ENCODE measurements around the gene PINLYP. TPM values are rescaled to one million over a fixed set of nuclear protein-coding genes. Genes with fewer than 3 reads are reported as not detected.

The PINLYP gene
- polyA plus RNA-seq, 1 of the 3 experiments (the other 2 are of a cell fraction): 5.5 TPM

- H3K79me2 ChIP-seq (ENCODE audit: insufficient read depth): no peaks in the 10 kb centered on the region; the same call in 1 of the 2 replicates
- H2AFZ ChIP-seq (ENCODE audit: low read depth): no peak overlapping the region
- no peak for DNase-seq
- ChIA-PET POLR2A (no interaction called here), CTCF (interaction anchor here (1.6 to 8.5 kb wide), 9 partner anchors 10 to 107 kb away, joined by 5 to 104 read pairs (median 11); partner anchors contain the start of genes IRGQ, PINLYP, XRCC1 and ZNF575)
- H3K4me2 ChIP-seq: no peak overlapping the region
- no peak overlapping the region; a peak in 1 of 4 replicates for H3K27ac ChIP-seq (ENCODE audit: low read depth in 2 of 2, low read length in 1 of 2)
- no peaks in the 10 kb centered on the region for H3K9me2 ChIP-seq
- no peaks in the 10 kb centered on the region for H3K4me1 ChIP-seq (ENCODE audit: control insufficient read depth in 1 of 2, insufficient read depth in 2 of 2, low read depth in 1 of 2, low read length in 1 of 2)
- H3K9me3 ChIP-seq: no peaks in the 10 kb centered on the region
- H3K4me3 ChIP-seq (ENCODE audit: low read depth in 2 of 2, low read length in 1 of 2): no peak overlapping the region
- H3K36me3 ChIP-seq (replicated peaks in 1 of 2; ENCODE audit: control insufficient read depth in 1 of 2, insufficient read depth in 2 of 2, low read length in 1 of 2): peaks cover 22 to 46% of the 10 kb centered on the region in 2 experiments
- no peak overlapping the region for H3K9ac ChIP-seq
- 90% methylated on average over 4 of the region's 4 CpGs for WGBS (ENCODE audit: low lambda C conversion rate)
- H3K27me3 ChIP-seq (ENCODE audit: insufficient read depth): no peaks in the 10 kb centered on the region
- no peaks in the 10 kb centered on the region for H4K20me1 ChIP-seq (ENCODE audit: insufficient read depth)
- no peak for TF ChIP-seq USF2 (IDR thresholded peaks at IDR 0.05; ENCODE audit: borderline replicate concordance, low read depth, low read length)
- TF ChIP-seq MXI1 (IDR thresholded peaks at IDR 0.05; ENCODE audit: low read depth, low read length): no peak
- no peak for TF ChIP-seq ZBTB33 (IDR thresholded peaks at IDR 0.05; ENCODE audit: borderline replicate concordance, low read depth)
- no peak for TF ChIP-seq EP300 (IDR thresholded peaks at IDR 0.05; ENCODE audit: borderline replicate concordance in 1 of 2, low read depth in 1 of 2, low read length in 1 of 2)
- TF ChIP-seq USF1 (IDR thresholded peaks at IDR 0.05; ENCODE audit: borderline replicate concordance, low read depth): no peak
- no peak for TF ChIP-seq NFIC (IDR thresholded peaks at IDR 0.05; ENCODE audit: borderline replicate concordance)
- no peak for TF ChIP-seq FOXM1 (IDR thresholded peaks at IDR 0.05; ENCODE audit: low read depth)
- TF ChIP-seq MEF2A (IDR thresholded peaks at IDR 0.05; ENCODE audit: borderline replicate concordance, low read depth): no peak
- TF ChIP-seq, protein P1, sequence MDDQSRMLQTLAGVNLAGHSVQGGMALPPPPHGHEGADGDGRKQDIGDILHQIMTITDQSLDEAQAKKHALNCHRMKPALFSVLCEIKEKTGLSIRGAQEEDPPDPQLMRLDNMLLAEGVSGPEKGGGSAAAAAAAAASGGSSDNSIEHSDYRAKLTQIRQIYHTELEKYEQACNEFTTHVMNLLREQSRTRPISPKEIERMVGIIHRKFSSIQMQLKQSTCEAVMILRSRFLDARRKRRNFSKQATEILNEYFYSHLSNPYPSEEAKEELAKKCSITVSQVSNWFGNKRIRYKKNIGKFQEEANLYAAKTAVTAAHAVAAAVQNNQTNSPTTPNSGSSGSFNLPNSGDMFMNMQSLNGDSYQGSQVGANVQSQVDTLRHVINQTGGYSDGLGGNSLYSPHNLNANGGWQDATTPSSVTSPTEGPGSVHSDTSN (IDR thresholded peaks at IDR 0.05): no peak
- no peak for TF ChIP-seq GABPA (IDR thresholded peaks at IDR 0.05; ENCODE audit: low read depth)
- no peak for TF ChIP-seq EZH2phosphoT487 (IDR thresholded peaks at IDR 0.05; ENCODE audit: borderline replicate concordance, low read depth)
- TF ChIP-seq, protein P2, sequence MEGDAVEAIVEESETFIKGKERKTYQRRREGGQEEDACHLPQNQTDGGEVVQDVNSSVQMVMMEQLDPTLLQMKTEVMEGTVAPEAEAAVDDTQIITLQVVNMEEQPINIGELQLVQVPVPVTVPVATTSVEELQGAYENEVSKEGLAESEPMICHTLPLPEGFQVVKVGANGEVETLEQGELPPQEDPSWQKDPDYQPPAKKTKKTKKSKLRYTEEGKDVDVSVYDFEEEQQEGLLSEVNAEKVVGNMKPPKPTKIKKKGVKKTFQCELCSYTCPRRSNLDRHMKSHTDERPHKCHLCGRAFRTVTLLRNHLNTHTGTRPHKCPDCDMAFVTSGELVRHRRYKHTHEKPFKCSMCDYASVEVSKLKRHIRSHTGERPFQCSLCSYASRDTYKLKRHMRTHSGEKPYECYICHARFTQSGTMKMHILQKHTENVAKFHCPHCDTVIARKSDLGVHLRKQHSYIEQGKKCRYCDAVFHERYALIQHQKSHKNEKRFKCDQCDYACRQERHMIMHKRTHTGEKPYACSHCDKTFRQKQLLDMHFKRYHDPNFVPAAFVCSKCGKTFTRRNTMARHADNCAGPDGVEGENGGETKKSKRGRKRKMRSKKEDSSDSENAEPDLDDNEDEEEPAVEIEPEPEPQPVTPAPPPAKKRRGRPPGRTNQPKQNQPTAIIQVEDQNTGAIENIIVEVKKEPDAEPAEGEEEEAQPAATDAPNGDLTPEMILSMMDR (IDR thresholded peaks at IDR 0.05): no peak
- TF ChIP-seq FOSL2 (IDR thresholded peaks at IDR 0.05; ENCODE audit: borderline replicate concordance, low read depth): no peak
- no peak for TF ChIP-seq POLR2AphosphoS5 (IDR thresholded peaks at IDR 0.05; ENCODE audit: low read depth, low read length)
- no peak for TF ChIP-seq NRF1 (IDR thresholded peaks at IDR 0.05; ENCODE audit: low read depth, low read length)
- no peak for TF ChIP-seq TEAD4 (IDR thresholded peaks at IDR 0.05; ENCODE audit: borderline replicate concordance, insufficient read depth)
- TF ChIP-seq YY1 (IDR thresholded peaks at IDR 0.05; ENCODE audit: low read depth): no peak
- H3F3A ChIP-seq (replicated peaks; ENCODE audit: insufficient read depth): peaks cover 24% of the 10 kb centered on the region
Measured at GRCh38 chr19:43553656-43554055, 21.9 kb upstream of the PINLYP start.
